GM19043 (cell line): Measurements from ENCODE around the gene TUBGCP2.
"Not testable (repeated sequence)": the region's sequence is repeated elsewhere in the genome, so short reads cannot be mapped to it uniquely, and the experiment has no call there.

ENCODE experiments used
- ATAC-seq: cut with Tn5 transposase; IDR thresholded peaks from one replicate; pipeline ENCODE4 v1.9.1; 2021; ENCODE audit warnings: low read depth; ENCODE audit not compliant: unreplicated experiment

Gene TUBGCP2

GRCh38 chr10:133325440-133326222, 17.0 kb upstream of the TUBGCP2 start:
- ATAC-seq = no peak

- no peak for ATAC-seq
Observed at GRCh38 chr10:133324857-133325260, 16.2 kb upstream of the TUBGCP2 start.

- ATAC-seq = peak; percentile 72
Observed at GRCh38 chr10:133324198-133324792, 15.6 kb upstream of the TUBGCP2 start.

- not testable (repeated sequence) for ATAC-seq
Observed at GRCh38 chr10:133322064-133322709, 13.5 kb upstream of the TUBGCP2 start.

- not testable (repeated sequence) for ATAC-seq
Observed at GRCh38 chr10:133320852-133321422, 12.3 kb upstream of the TUBGCP2 start.

GRCh38 chr10:133318494-133319127, 9.9 kb upstream of the TUBGCP2 start:
- ATAC-seq = peak; percentile 79

GRCh38 chr10:133316732-133317131, 8.1 kb upstream of the TUBGCP2 start:
- no peak for ATAC-seq

- ATAC-seq = no peak
Observed at GRCh38 chr10:133316266-133316665, 7.6 kb upstream of the TUBGCP2 start.

GRCh38 chr10:133315847-133316246, 7.2 kb upstream of the TUBGCP2 start:
- ATAC-seq = no peak

GRCh38 chr10:133314911-133315310, 6.2 kb upstream of the TUBGCP2 start:
- no peak for ATAC-seq

- no peak for ATAC-seq
Observed at GRCh38 chr10:133313192-133313591, 4.5 kb upstream of the TUBGCP2 start.

- no peak for ATAC-seq
Observed at GRCh38 chr10:133312769-133313145, 4.1 kb upstream of the TUBGCP2 start.

GRCh38 chr10:133312016-133312768, 3.5 kb upstream of the TUBGCP2 start:
- no peak for ATAC-seq

GRCh38 chr10:133311570-133311969, 2.9 kb upstream of the TUBGCP2 start:
- ATAC-seq = no peak

GRCh38 chr10:133310789-133311188, 2.1 kb upstream of the TUBGCP2 start:
- no peak for ATAC-seq

- no peak for ATAC-seq
Observed at GRCh38 chr10:133310399-133310755, 1.7 kb upstream of the TUBGCP2 start.

- ATAC-seq = no peak
Observed at GRCh38 chr10:133309720-133310398, 1.2 kb upstream of the TUBGCP2 start.

GRCh38 chr10:133309100-133309719, 538 bp upstream of the TUBGCP2 start:
- peak; percentile 58 for ATAC-seq

GRCh38 chr10:133307776-133308420, 774 bp downstream of the TUBGCP2 start:
- peak; percentile 41 for ATAC-seq
